Gastroesophageal sphincter (tissue), 2 donors: ENCODE measurements around the gene SYTL2.

ENCODE experiments used
- EP300 ChIP-seq: sonication (generic); formaldehyde crosslinking; IDR thresholded peaks from one replicate; pipeline ENCODE4 v1.6.1; 2017; ENCODE audit warnings: antibody characterized with exemption, mild to moderate bottlenecking
- POLR2AphosphoS5 ChIP-seq: sonication (generic); formaldehyde crosslinking; IDR thresholded peaks from one replicate; pipeline ENCODE4 v1.6.1; 2017; ENCODE audit warnings: antibody characterized with exemption

DNA sequence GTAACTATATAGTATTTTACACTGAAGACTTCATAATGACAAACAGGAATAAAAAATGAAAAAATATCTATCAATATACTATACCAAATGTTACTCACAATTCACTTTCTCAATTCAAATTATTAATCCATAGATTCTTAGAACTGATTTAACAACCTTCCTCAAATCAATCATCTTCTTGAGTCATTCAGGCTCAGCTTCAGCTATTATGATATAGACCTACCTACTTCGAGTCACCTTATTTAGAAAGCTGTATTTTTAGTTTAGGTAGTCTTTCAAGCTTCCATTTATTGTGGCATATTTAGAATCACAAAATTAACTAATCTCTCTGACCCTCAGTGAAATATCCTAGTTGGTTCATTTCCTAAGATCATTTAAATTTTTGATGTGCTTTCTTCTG, 154.2 kb downstream of the SYTL2 start:
- TF ChIP-seq POLR2AphosphoS5 (no peak), EP300 (no peak)
